Measurements from ENCODE around the gene USP6.
"Not testable (repeated sequence)": the region's sequence is repeated elsewhere in the genome, so short reads cannot be mapped to it uniquely, and the experiment has no call there.

The USP6 gene

GRCh38 chr17:5135726-5136579 is 20.1 kb downstream of the USP6 start:
- DNase-seq (ENCODE audit: low read depth in 2 of 2) = no peak

DNA sequence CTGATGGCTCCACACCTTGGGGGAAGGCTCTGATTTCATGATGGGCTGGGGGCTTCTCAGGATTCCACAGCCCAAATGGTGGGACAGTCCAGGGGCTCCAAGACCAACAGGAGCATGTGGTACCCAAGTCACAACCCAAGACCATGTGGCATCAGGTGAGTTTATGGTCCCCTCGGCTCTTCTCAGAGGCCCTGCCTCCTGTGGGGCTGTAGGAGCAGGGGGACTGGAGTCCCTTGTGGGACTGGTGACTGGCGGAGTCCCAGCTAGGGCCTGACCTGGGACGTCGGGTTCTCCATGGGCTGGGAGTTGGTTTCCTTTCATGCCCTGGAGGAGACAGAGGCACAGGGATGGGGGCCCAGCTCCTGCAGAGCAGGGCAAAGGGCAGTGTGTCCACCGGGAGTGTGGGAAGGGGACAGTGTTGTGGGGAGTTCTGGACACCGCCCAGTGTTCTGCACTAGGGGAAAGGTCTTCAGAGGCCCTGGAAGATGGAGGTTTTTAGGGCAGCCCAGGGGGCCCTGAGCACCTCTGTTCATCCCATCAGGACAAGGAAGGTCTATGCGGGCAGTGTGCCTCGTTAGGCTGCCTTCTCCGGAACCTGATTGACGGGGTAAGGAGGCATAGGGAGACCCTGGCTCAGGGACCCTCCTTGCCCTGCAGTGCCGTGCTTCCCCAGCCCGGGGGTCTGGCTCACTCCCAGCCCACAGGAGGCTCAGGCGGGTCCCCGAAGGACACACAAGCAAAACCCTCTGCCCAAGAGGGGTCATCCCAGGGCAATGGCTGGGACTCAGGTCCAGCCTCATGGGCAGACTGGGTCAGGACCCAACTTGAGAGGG is 21.0 kb downstream of the USP6 start:
- DNase-seq (ENCODE audit: low read depth in 2 of 2) = not testable (repeated sequence)

- DNase-seq (ENCODE audit: low read depth in 2 of 2) = not testable (repeated sequence)
Measured at GRCh38 chr17:5137511-5138197, 21.8 kb downstream of the USP6 start.

DNA sequence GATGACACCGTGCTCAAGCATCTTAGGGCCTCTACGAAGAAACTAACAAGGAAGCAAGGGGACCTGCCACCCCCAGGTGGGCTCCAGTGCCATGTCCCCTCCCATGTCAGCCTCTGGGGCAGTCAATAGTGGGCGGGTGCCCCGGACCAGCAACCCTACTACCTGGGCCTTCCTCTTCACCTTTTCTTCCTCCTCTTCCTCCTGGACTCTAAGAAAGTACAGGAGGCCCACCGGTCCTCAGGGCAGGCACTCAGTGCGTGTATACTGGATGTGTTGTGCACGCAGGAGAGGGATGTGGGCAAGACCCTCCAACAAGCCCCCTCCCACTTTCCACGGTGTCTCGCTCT is 22.3 kb downstream of the USP6 start:
- DNase-seq (ENCODE audit: low read depth in 2 of 2) = not testable (repeated sequence)

DNA sequence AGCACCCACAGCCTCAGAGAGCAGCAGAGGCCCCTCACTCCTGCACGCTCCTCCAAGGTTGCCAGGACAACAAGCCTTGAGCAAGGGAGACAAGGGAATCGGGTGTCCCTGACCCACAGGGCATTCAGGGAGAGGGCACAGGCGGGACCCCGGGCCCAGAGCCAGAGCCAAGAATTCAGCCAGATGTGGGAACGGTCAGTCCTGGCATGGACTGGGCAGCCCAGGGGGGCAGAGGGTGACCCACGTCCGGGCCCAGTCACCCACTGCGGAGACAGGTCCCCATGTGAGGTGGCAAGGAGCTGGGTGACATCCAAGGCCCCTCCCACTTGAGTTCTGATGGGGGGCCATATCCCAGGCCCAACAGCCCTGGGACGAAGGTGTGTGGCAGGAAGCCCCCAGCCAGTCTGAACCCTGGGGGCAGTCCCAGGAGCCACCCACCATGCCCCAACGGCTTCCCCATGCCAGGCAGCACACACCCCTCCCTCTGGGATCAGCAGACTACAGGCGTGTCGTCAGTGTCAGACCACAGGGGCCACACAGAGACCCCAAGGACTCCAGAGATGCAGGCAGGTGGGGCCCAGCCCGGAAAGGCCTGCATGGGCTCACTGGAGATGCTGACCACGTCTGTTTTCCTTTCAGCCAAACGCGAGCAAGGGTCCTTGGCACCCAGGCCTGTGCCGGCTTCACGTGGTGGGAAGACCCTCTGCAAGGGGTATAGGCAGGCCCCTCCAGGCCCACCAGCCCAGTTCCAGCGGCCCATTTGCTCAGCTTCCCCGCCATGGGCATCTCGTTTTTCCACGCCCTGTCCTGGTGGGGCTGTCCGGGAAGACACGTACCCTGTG is 23.0 kb downstream of the USP6 start:
- no peak for DNase-seq (ENCODE audit: low read depth in 2 of 2)

DNA sequence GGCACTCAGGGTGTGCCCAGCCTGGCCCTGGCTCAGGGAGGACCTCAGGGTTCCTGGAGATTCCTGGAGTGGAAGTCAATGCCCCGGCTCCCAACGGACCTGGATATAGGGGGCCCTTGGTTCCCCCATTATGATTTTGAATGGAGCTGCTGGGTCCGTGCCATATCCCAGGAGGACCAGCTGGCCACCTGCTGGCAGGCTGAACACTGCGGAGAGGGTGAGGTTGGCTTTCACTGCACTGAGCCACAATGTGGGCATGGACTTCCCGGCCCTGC is 23.6 kb downstream of the USP6 start:
- DNase-seq (ENCODE audit: low read depth in 2 of 2) = no peak

DNA sequence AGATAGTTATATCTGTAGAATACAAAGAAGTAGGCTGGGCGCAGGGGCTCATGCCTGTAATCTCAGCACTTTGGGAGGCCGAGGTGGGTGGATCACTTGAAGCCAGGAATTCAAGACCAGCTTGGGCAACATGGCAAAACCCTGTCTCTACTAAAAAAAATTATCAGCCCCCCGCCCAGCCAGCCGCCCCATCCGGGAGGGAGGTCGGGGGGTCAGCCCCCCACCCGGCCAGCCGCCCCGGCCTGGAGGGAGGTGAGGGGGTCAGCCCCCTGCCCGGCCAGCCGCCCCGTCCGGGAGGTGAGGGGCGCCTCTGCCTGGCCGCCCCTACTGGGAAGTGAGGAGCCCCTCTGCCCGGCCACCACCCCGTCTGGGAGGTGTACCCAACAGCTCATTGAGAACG is 27.0 kb downstream of the USP6 start:
- not testable (repeated sequence) for DNase-seq (ENCODE audit: low read depth in 2 of 2)

DNA sequence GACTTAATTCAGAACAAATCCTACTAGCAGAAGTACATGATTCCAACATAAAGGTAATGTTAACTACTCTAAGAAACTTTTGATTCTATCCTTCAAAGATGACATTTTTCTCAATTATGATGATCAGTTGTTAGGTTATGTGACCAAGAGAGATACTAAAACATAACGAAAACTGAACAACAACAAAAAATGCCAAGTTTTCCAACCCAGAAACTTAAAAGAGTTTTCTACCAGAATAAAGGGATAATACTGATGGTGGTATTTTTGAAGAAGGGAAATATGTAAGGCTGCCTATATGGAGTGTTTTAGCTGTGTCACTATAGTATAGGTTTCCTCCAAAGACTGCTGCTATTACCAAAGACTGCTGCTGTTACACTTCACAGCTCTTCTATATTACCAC is 30.3 kb downstream of the USP6 start:
- not testable (repeated sequence) for DNase-seq (ENCODE audit: low read depth in 2 of 2)

DNA sequence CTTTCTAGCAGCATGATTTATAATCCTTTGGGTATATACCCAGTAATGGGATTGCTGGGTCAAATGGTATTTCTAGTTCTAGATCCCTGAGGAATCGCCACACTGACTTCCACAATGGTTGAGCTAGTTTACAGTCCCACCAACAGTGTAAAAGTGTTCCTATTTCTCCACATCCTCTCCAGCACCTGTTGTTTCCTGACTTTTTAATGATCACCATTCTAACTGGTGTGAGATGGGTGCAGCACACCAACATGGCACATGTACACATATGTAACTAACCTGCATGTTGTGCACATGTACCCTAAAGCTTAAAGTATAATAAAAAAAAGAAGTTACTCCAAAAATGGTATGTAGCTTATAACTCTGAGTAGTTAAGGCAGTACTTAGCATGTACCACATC is 44.9 kb downstream of the USP6 start:
- not testable (repeated sequence) for DNase-seq (ENCODE audit: low read depth in 2 of 2)

DNA sequence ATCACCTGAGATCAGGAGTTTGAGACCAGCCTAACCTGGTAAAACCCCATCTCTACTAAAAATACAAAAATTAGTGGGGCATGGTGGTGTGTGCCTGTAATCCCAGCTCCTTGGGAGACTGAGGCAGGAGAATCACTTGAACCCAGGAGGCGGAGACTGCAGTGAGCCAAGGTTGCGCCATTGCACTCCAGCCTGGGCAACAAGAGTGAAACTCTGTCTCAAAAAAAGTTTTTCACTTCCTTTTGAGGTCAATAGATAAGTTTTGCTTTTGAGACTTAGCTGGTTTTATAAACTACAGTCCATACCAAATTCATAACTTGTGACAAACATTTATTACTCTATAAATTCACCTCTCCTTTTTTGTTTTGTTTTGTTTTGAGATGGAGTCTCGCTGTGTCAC is 46.0 kb downstream of the USP6 start:
- not testable (repeated sequence) for DNase-seq (ENCODE audit: low read depth in 2 of 2)

DNA sequence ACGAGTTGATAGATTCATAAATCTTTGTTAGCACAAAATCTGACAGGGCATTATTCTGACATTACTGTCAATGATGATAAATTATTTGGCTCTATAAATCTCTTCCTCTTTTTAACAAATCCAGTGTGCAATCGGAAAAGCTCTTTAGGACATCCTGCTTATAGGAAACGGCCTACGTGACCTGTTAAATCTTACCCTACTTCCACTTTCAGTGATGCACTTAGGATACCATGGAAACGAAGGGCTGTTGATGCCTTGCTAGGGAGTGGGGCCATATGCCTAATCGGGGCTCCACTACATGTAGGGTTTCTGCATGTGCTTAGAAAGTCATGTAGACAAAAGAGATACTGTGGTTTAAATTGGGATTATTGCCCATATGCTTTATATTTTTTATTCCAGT is 48.6 kb downstream of the USP6 start:
- no peak for DNase-seq (ENCODE audit: low read depth in 2 of 2)

GRCh38 chr17:5165791-5166564 is 50.1 kb downstream of the USP6 start:
- DNase-seq (ENCODE audit: low read depth in 2 of 2) = not testable (repeated sequence)

DNA sequence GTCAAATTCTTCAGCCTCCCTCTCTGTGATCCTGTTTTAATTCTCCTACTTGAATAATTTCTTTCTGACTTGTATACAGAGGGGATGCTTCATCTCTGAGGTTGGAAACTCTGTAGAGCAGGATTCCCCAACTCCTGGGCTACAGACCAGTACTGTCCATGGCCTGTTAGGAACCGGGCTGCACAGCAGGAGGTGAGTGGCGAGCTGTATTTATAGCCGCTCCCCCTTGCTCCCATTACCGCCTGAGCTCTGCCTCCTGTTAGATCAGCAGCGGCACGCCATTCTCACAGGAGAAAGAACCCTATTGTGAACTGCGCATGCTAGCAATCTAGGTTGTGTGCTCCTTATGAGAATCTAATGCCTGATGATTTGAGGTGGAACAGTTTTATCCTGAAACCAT is 59.2 kb downstream of the USP6 start:
- DNase-seq (ENCODE audit: low read depth in 2 of 2) = not testable (repeated sequence)

DNA sequence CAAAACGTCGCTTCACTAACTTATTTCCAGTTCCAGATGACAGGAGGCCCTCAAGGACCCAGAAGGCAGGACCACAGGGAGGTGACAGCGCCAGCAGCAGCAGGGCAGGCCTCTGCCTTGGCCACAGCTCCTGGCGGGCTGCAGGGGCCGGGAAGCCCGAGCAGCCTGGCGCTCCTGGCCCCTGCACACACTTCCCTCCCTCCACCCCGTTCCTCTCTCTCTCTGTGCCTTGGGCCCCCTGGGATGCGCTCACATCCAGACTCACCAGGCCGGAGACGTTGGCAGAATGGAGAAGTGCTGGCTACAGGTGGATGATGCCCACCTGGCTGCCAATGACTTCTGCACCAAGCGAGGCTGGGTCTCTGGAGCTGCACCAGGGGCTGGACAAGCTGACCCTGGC is 63.2 kb downstream of the USP6 start:
- no peak for DNase-seq (ENCODE audit: low read depth in 2 of 2)

DNA sequence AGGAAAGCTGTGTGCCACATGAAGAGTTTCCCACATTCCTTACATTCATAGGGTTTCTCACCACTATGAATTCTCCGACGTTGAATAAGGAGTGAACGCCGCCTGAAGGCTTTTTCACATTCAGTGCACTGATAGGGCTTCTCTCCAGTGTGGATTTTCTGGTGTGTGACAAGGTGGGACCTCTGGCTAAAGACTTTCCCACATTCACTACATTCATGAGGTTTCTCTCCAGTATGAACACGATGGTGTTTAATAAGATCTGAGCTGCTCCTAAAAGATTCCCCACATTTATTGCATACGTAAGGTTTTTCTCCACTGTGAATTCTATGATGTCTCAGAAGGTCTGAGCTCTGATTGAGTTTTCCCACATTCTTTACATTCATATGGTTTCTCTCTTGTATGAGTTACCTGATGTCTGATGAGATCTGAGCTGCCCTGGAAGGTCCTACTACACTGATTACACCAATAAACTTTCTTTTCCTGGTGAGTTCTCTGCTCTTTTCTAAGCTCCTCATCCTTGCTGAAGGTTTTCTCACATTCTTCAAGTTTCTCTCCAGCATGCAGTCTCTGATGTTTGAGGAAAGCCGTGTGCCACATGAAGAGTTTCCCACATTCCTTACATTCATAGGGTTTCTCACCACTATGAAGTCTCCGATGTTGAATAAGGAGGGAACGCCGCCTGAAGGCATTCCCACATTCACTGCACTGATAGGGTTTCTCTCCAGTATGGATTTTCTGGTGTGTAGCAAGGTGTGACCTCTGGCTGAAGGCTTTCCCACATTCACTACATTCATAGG is 65.9 kb downstream of the USP6 start:
- no peak for DNase-seq (ENCODE audit: low read depth in 2 of 2)

- no peak for DNase-seq (ENCODE audit: low read depth in 2 of 2)
Measured at GRCh38 chr17:5182597-5183409, 67.0 kb downstream of the USP6 start.

GRCh38 chr17:5183410-5183793 is 67.6 kb downstream of the USP6 start:
- no peak for DNase-seq (ENCODE audit: low read depth in 2 of 2)

DNA sequence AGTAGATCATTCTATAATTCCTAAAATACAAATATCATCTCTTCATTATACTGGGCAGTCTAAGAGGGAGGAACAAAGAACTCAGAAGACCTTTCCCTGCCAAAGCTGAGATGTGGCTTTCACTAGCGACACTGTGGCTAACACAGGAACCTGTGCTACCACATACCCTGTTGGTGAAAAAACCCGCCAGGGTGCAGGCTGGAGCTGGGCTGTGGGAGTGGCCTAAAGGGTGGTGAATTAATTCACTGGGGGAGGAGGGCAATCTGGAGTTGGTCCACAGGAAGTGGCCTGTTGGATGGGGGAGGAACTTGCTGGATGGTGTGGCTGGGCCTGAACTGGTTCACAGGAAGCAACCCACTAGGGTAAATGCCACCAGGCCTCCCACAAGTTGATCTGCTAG is 68.5 kb downstream of the USP6 start:
- DNase-seq (ENCODE audit: low read depth in 2 of 2) = no peak

Data from activated CD4-positive, alpha-beta T cell treated with anti-CD3 and anti-CD28 coated beads for 24 hours (primary cell).